Liver (tissue), 9 donors: Measurements from ENCODE around the gene ART3. TPM values are rescaled to one million over a fixed set of nuclear protein-coding genes. Genes with fewer than 3 reads are reported as not detected.

Source experiments
- DNase-seq: peaks from one replicate; pipeline ENCODE4 v3.0.0-alpha.2; 2017; ENCODE audit warnings: low spot score
- H3K27ac ChIP-seq, 2 donors: one replicate each; pipeline ENCODE4 v1.7.0; 2013; ENCODE audit warnings: inconsistent platforms in 2 of 2, low read length in 2 of 2, control low read depth in 1 of 2, low read depth in 1 of 2, mild to moderate bottlenecking in 1 of 2
- H3K27me3 ChIP-seq, 4 donors: one replicate each; pipeline versions ENCODE4 v1.6.1 to v1.7.0; 2013; ENCODE audit warnings: low read length in 3 of 4, inconsistent platforms in 1 of 4, mild to moderate bottlenecking in 1 of 4, moderate library complexity in 1 of 4; ENCODE audit not compliant: control insufficient read depth in 4 of 4, insufficient read depth in 4 of 4
- H3K36me3 ChIP-seq, 4 donors: one replicate each; pipeline versions ENCODE4 v1.6.1 to v1.7.0; 2013; ENCODE audit warnings: low read length in 3 of 4, mild to moderate bottlenecking in 3 of 4, low read depth in 1 of 4, moderate library complexity in 1 of 4; ENCODE audit not compliant: control insufficient read depth in 4 of 4, insufficient read depth in 3 of 4
- H3K4me1 ChIP-seq, 4 donors: one replicate each; pipeline versions ENCODE4 v1.6.1 to v1.7.0; 2013; ENCODE audit warnings: low read length in 3 of 4, mild to moderate bottlenecking in 3 of 4, moderate library complexity in 1 of 4; ENCODE audit not compliant: control insufficient read depth in 4 of 4, insufficient read depth in 4 of 4
- H3K4me3 ChIP-seq, 3 donors: one replicate each; pipeline versions ENCODE4 v1.6.1 to v1.7.0; 2013; ENCODE audit warnings: low read length in 3 of 3, control low read depth in 1 of 3, low read depth in 1 of 3, mild to moderate bottlenecking in 1 of 3
- H3K9ac ChIP-seq, 2 donors: one replicate each; pipeline ENCODE4 v1.7.0; 2013; ENCODE audit warnings: low read length in 2 of 2, mild to moderate bottlenecking in 2 of 2, moderate library complexity in 2 of 2, control low read depth in 1 of 2, low read depth in 1 of 2
- H3K9me3 ChIP-seq, 4 donors: one replicate each; pipeline versions ENCODE4 v1.6.1 to v1.7.0; 2013; ENCODE audit warnings: low read length in 3 of 4; ENCODE audit not compliant: control insufficient read depth in 4 of 4
- CTCF ChIP-seq: fragments of 150-350 bp; IDR thresholded peaks from 2 replicates; pipeline ENCODE4 v1.5.1; 2017; ENCODE audit warnings: improper control_type of control experiment, low read depth, low read length; ENCODE audit not compliant: missing input control
- EGR1 ChIP-seq, 2 donors: IDR thresholded peaks; 2 replicates each; pipeline ENCODE4 v1.6.1; 2016 to 2018; ENCODE audit warnings: antibody characterized with exemption in 2 of 2, low read depth in 2 of 2
- FOXA2 ChIP-seq: IDR thresholded peaks from 2 replicates; pipeline ENCODE4 v1.6.1; 2016; ENCODE audit warnings: antibody characterized with exemption
- GABPA ChIP-seq, 2 donors: IDR thresholded peaks in 1 of 2; conservative IDR thresholded peaks in 1 of 2; 2 replicates each; pipeline ENCODE4 v1.6.1; 2016; ENCODE audit warnings: antibody characterized with exemption in 2 of 2, mild to moderate bottlenecking in 1 of 2, moderate library complexity in 1 of 2
- HNF4A ChIP-seq, 2 donors: conservative IDR thresholded peaks; 2 replicates each; pipeline ENCODE4 v1.6.1; 2016; ENCODE audit warnings: antibody characterized with exemption in 2 of 2, mild to moderate bottlenecking in 2 of 2
- HNF4G ChIP-seq: IDR thresholded peaks from 2 replicates; pipeline ENCODE4 v1.6.1; 2016; ENCODE audit warnings: antibody characterized with exemption
- JUND ChIP-seq, 2 donors: IDR thresholded peaks; 2 replicates each; pipeline ENCODE4 v1.6.1; 2016; ENCODE audit warnings: antibody characterized with exemption in 2 of 2
- MAX ChIP-seq: IDR thresholded peaks from 2 replicates; pipeline ENCODE4 v1.6.1; 2016; ENCODE audit warnings: antibody characterized with exemption
- NR2F2 ChIP-seq: IDR thresholded peaks from 2 replicates; pipeline ENCODE4 v1.6.1; 2016; ENCODE audit warnings: antibody characterized with exemption
- RAD21 ChIP-seq, 2 donors: IDR thresholded peaks; 2 replicates each; pipeline ENCODE4 v1.6.1; 2016; ENCODE audit warnings: antibody characterized with exemption in 2 of 2, mild to moderate bottlenecking in 2 of 2
- REST ChIP-seq: IDR thresholded peaks from 2 replicates; pipeline ENCODE4 v1.6.1; 2016; ENCODE audit warnings: antibody characterized with exemption, mild to moderate bottlenecking
- RXRA ChIP-seq, 2 donors: IDR thresholded peaks; 2 replicates each; pipeline ENCODE4 v1.6.1; 2017 to 2018; ENCODE audit warnings: antibody characterized with exemption in 2 of 2, mild to moderate bottlenecking in 1 of 2
- SP1 ChIP-seq: IDR thresholded peaks from 2 replicates; pipeline ENCODE4 v1.6.1; 2018; ENCODE audit warnings: antibody characterized with exemption, mild to moderate bottlenecking
- TAF1 ChIP-seq: conservative IDR thresholded peaks from 2 replicates; pipeline ENCODE4 v1.6.1; 2016; ENCODE audit warnings: antibody characterized with exemption, mild to moderate bottlenecking
- YY1 ChIP-seq: IDR thresholded peaks from 2 replicates; pipeline ENCODE4 v1.6.1; 2016; ENCODE audit warnings: antibody characterized with exemption, mild to moderate bottlenecking
- ZBTB33 ChIP-seq: IDR thresholded peaks from 2 replicates; pipeline ENCODE4 v1.6.1; 2016; ENCODE audit warnings: antibody characterized with exemption
- WGBS: extraction: QIAGEN DNeasy Blood & Tissue Kit; methylation state at CpG from one replicate; pipeline ENCODE4 v1.1.7; 2013; 5-methylcytosine and 5-hydroxymethylcytosine counted together
- polyA plus RNA-seq, 2 donors: library from polyadenylated mRNA; stranded (reverse) in 1 of 2; unstranded in 1 of 2; fragments of 200-250 nt in 1 of 2; fragments of >200 nt in 1 of 2; fragmentation: Nextera tagmentation in 1 of 2; extraction: Ambion mirVana in 1 of 2; gene quantifications; one replicate each; pipeline versions ENCODE4 v1.2.1 to v1.2.3, GENCODE V29; 2013 to 2015
- total RNA-seq, 2 donors: library from RNA; depleted of rRNA; stranded (reverse); fragments of >200 nt; gene quantifications; one replicate each; pipeline ENCODE4 v1.2.3, GENCODE V29; 2014
- donor health status: healthy.
- donor health status: healthy.
- donor health status: healthy.
- donor health status: healthy.
- donor health status: healthy.

The ART3 gene
- total and polyA plus RNA-seq, 4 donors: 0.08 TPM; not detected in 3

GRCh38 chr4:76074993-76075600 lies 588 bp downstream of the ART3 start:
- Histone ChIP-seq H3K9me3 (no peaks in the 10 kb centered on the region), H3K36me3 (no peaks in the 10 kb centered on the region), H3K9ac (no peak overlapping the region), H3K27me3 (no peaks in the 10 kb centered on the region), H3K4me1 (peaks cover 0 to 2% (median 0%) of the 10 kb centered on the region in 4 donors), H3K27ac (no peak overlapping the region), H3K4me3 (no peak overlapping the region)
- DNase-seq: no peak
- 75% methylated on average over 4 of the region's 4 CpGs for WGBS
- TF ChIP-seq CTCF: no peak
- TF ChIP-seq FOXA2: no peak
- TF ChIP-seq REST: no peak
- no peak for TF ChIP-seq SP1
- TF ChIP-seq RXRA (IDR thresholded peaks at IDR 0.05): no peak
- no peak for TF ChIP-seq YY1
- no peak for TF ChIP-seq TAF1
- TF ChIP-seq RAD21 (IDR thresholded peaks at IDR 0.05): no peak
- TF ChIP-seq HNF4A (conservative IDR thresholded peaks at IDR 0.05): no peak
- no peak for TF ChIP-seq HNF4G
- TF ChIP-seq GABPA (IDR thresholded peaks at IDR 0.05 in 1 of 2, conservative IDR thresholded peaks at IDR 0.05 in 1 of 2): no peak
- TF ChIP-seq EGR1 (IDR thresholded peaks at IDR 0.05; ENCODE audit: low read depth in 2 of 2): no peak
- TF ChIP-seq ZBTB33: no peak
- no peak for TF ChIP-seq MAX
- no peak for TF ChIP-seq NR2F2
- TF ChIP-seq JUND (IDR thresholded peaks at IDR 0.05): no peak
